Measurements from ENCODE around the gene KLHDC7B.

Gene KLHDC7B

DNA sequence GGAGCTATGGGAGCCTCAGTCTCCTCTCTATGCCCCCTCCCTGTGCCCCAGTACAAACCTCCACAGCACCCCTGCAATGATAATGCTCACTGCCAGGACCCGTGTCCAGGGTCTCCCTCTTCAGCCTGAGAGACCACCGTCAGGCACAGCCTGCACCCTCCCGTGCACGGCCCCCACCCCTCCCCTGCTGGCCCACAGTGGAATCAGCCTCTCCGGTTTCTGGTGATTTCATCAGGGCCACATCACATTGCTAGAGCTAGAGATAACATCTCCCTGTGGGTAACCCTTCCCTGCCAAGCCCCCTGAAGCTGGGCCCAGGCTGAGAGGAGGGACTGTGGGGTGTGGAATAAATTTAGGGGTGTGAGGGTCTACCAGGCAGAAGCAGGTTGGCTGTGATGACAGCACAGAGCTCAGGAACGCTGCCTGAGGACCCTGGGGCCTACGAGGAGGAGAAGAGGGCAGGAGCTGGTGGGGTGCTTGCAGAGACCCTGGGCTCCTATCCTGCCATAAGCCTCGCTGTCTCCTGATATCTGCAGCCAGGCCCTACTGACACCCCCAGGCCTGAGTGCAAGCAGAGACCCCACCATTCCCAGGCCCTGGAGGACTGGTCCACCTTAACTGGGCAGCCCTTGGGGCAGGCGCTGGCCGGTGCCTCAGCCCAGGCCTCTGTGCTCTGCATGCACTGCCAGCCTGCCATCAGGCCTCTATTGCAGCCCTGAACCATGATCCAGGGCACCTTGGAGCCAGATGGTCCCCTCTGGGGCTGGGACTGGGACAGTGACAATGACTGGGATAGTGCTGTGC, at the start of gene KLHDC7B:
KLHDC7B (plus strand) TSS at position 378 of the 804 bp plus-strand sequence; CDS start at position 723, 345 bp downstream.
- DNase-seq = no peak

DNA sequence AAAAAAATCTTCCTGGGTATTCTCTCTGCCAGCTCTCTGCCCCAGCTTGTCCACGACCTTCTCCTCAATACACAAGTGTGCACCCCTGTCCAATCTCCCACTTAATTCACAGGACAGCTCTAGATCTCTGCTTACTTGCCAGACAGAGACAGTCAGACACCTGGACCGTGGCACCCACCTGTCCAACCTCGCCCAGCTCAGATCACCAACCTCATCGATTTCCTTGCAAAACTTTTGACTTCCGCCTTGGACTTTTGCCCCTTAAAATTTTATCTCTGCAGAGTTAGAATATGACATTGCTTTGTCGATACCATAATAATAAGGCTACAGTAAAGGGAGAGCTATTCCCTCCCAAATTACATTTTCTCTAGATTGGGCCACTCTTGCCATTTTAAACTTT, 48.6 kb upstream of the KLHDC7B start:
- DNase-seq = no peak

DNA sequence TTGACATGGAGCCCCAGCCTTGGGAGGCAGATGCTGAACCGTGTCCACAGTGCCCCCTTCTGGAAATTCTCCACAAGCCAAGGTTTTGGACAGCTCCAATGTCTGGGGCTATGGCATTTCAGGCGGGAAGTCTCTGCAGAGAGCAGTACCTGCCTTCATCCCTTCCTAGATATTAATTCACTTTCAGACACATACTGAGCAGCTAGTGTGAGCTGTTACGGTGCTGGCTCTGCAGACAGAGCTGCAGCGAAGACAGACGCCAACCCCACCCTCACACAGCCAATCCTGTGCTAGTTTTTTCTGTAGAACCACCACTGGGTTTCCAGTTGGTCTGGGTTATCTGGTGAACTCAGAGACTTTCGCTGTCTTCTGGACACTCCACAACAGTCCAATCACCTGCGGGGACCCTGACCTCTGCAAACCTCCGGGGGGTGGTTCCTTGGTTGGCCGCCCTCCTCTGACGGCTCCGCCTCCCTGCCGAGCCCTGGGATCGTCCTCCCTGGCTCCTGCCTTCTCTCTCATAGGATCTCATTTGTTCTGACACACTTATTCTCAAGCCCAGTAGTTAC, 47.3 kb upstream of the KLHDC7B start:
- DNase-seq = peak; percentile 75

DNA sequence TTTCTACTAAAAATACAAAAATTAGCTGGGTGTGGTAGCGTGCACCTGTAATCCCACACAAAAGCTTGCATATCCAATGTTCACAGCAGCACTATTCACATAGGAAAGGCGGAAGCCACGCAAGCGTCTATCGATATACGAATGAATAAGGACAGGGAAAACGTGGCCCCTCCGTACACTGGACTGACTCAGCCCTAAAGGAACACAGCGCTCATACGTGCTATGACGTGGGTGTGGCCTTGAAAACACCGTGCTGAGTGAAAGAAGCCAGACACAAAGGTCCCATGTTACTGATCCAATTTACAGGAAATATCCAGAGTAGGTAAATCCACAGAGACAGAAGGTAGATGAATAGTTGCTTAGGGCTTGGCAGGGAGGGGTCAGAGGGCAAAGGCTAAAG, 45.2 kb upstream of the KLHDC7B start:
- DNase-seq = no peak

DNA sequence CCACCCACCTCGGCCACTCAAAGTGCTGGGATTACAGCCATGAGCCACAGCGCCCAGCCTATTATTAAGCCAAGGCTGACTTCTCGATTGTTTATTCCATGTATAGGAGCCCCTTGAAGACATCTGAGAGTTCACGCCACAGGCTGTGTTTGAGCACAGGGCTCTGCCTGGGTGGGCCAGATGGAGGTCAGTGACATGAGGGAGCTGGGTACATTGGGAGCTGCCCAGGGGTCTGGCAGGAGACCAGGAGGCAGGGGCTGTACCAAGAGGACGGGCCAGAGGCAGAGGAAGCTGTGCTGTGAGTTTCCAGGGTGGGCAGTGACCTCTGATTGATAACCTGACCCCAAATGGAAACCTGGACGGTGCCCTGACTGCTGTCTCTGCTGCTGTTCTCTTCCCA, 43.6 kb upstream of the KLHDC7B start:
- DNase-seq = no peak

- no peak for DNase-seq
These were observed 42.8 kb upstream of the KLHDC7B start for GRCh38 chr22:50502628-50503474.

- no peak for DNase-seq
These were observed 42.1 kb upstream of the KLHDC7B start for GRCh38 chr22:50503475-50504145.

- no peak for DNase-seq
These were observed 41.1 kb upstream of the KLHDC7B start for GRCh38 chr22:50504369-50505211.

DNA sequence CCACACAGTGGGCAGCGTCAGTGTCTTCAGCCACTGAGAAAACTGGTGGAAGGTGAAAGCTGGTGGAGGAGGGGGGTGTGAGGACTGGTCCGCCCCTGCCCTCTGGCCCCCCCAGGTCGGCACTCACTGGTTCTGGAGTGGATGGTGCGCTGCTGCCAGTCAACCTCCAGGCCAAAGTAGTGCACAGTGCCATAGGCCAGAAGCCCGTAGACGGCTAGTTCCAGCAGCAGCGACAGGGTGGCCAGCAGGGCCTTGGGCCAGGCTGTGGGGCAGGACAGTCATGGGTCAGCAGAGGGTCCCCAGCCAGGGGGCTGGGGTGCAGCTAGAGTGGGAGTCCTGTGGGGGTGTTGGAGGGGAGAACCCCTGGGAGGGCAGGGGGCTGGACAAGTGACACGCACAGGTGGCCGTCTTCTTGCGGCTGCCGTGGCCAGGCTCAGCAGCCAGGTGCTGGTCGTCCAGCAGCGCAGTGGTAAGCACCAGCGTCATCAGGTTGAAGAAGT, 40.4 kb upstream of the KLHDC7B start:
- DNase-seq = no peak

DNA sequence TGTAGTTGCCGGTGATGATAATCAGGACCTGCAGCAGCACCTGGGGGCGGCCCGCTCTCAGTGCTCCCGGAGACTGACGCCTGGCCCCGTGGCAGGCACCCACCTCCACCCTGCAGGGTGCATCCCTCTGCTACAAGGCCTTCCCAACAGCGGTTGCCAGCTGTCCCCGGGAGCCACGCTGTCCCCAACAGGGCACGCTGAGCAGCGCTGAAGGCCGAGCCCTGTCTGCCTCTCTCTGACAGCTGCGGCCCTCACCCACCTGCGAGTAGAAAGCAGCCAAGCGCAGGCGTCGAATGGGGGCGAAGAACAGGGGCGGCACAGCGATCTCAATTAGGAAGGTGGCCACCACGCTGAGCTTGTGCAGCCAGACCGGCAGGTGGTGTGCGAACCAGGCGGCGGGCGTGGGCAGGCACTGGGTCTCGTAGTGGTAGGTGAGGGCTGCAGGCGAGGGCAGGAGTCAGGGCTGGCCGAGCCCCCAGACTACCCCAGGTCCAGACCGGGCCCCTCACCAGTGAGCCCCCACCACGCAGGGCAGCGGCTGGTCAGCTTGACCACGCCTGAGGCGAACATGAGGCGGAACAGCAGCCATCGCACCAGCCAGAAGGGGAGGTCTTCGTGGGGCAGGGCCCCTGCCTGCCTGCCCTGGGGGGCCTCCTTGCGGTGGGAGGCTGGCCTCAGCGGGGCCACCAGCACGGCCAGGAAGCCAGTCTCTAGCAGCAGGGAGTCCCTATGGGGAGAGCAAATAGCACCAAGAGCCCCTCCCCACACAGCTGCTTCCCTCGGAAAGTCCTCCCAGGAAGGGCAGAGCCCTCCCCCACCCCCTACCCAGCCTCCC, 39.7 kb upstream of the KLHDC7B start:
- no peak for DNase-seq

GRCh38 chr22:50506611-50507420, 38.9 kb upstream of the KLHDC7B start:
- no peak for DNase-seq

GRCh38 chr22:50507421-50507990, 38.2 kb upstream of the KLHDC7B start, which contains the start of gene LMF2:
Gene LMF2 (minus strand): TSS chr22:50507702. CDS start chr22:50507675, 27 bp downstream.
- DNase-seq = peak; percentile 89

GRCh38 chr22:50507991-50508884, 37.5 kb upstream of the KLHDC7B start, which contains the start of gene NCAPH2:
Gene NCAPH2 (plus strand): TSS chr22:50508224. CDS start chr22:50508338, 114 bp downstream.
- DNase-seq = peak; percentile 91

DNA sequence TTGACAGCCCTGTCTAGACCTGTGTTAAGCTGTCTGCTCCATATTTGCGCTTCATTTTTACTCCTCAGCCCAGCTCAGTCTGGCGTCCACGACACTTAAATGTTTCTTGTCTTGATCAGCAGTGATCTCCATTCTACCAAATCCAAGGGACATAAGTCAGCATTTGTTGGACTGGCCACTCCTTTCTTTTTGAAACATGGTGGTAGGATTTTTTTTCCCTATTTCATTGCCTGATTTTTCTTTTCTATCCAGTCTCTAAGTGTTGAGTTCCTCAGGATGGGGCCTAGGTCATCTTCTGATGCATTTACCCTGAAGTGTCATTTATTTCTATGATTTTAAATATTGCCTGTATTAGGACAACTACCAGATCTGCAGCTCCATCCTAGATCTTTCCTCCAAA, 36.8 kb upstream of the KLHDC7B start:
- DNase-seq = no peak

DNA sequence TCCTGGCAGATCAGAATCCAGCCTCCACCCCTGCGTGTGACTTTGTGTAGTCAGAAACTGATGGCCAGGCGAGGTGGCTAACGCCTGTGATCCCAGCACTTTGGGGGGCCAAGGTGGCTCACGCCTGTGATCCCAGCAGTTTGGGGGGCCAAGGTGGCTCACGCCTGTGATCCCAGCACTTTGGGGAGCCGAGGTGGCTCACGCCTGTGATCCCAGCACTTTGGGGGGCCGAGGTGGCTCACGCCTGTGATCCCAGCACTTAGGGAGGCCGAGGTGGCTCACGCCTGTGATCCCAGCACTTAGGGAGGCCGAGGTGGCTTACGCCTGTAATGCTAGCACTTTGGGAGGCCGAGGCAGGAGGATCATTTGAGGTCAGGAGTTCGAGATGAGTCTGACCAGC, 32.5 kb upstream of the KLHDC7B start:
- DNase-seq = no peak

DNA sequence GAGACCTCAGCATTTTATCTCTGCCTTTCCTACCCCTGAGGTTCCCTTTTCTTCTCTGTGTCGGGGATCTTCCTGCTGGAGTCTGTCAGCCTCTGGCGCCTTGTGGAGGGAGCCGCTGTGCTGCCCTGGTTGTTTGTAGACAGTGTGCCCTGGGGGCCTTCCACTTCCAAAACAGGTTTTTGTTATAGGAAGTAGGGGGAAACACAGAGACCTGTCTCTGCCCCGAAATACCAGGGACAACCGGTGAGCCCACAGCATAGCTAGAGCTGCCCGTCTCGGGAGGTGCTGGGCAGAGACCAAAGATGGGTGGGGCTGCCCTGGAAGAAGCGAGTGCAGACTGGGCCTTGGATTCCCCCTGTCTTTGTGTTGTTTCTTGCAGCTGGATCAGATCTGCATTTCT, 29.6 kb upstream of the KLHDC7B start:
- DNase-seq = no peak

DNA sequence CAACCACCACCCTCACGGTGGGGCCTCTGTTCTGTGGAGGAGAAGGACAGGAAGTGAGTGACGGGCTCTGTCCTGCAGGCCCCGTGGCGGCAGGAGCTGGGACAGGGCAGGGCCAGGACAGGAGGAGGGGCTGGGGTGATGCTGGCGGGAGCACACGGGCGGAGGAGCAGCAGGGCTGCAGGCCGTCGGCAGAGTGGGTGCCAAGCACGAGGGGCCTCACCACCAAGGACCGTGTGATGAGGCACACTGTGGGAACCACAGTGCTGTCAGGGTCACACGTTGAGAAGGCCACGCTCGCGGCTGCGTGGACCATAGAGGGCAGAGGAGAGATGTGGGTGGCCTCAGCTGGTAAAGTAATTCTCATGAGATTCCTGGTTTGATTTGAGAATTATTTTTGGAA, 28.8 kb upstream of the KLHDC7B start:
- DNase-seq = no peak

- no peak for DNase-seq
These were observed 28.0 kb upstream of the KLHDC7B start for GRCh38 chr22:50517495-50518260.

All from NCI-H1105 treated with DMSO at 0.1 percent for 48 hours (cell line).